Loucy (cell line): ENCODE data around the gene TRPM2.

Experiments used
- H2AFZ ChIP-seq: fragments of 200-600 bp; sonication (generic); 2 replicates; pipeline ENCODE4 v1.6.0; 2016; ENCODE audit warnings: antibody characterized with exemption, mild to moderate bottlenecking, low read length, moderate library complexity
- H3F3A ChIP-seq: fragments of 200-600 bp; 2 replicates; pipeline ENCODE4 v1.6.0; 2016; ENCODE audit warnings: antibody characterized with exemption, low read depth, mild to moderate bottlenecking
- H3K27me3 ChIP-seq: fragments of 200-600 bp; sonication (generic); 2 replicates; pipeline ENCODE4 v1.6.1; 2014; ENCODE audit warnings: low read length, mild to moderate bottlenecking; ENCODE audit not compliant: insufficient read depth, poor library complexity, severe bottlenecking
- H3K36me3 ChIP-seq: fragments of 200-600 bp; sonication (generic); 2 replicates; pipeline ENCODE4 v1.6.1; 2016; ENCODE audit warnings: low read length; ENCODE audit not compliant: insufficient read depth
- H3K4me1 ChIP-seq: fragments of 200-600 bp; sonication (generic); 2 replicates; pipeline ENCODE4 v1.5.1; 2014; ENCODE audit warnings: low read length, mild to moderate bottlenecking; ENCODE audit not compliant: insufficient read depth, poor library complexity, severe bottlenecking
- H3K4me2 ChIP-seq: fragments of 200-600 bp; sonication (generic); 2 replicates; pipeline ENCODE4 v1.6.0; 2014; ENCODE audit warnings: antibody characterized with exemption, low read length, low read depth, mild to moderate bottlenecking; ENCODE audit not compliant: poor library complexity, severe bottlenecking
- H3K4me3 ChIP-seq: fragments of 200-600 bp; sonication (generic); 2 replicates; pipeline ENCODE4 v1.5.1; 2014; ENCODE audit warnings: low read length, mild to moderate bottlenecking, mixed read lengths; ENCODE audit not compliant: poor library complexity, severe bottlenecking
- H3K79me2 ChIP-seq: fragments of 200-600 bp; sonication (generic); 2 replicates; pipeline ENCODE4 v1.6.1; 2014; ENCODE audit warnings: low read length; ENCODE audit not compliant: insufficient read depth
- H3K9ac ChIP-seq: fragments of 200-600 bp; sonication (generic); 2 replicates; pipeline ENCODE4 v1.6.0; 2014; ENCODE audit warnings: mild to moderate bottlenecking, low read depth, low read length, moderate library complexity; ENCODE audit not compliant: poor library complexity, severe bottlenecking
- H3K9me2 ChIP-seq: fragments of 200-600 bp; sonication (generic); replicated peaks from 2 replicates; pipeline ENCODE4 v1.6.1; 2016; ENCODE audit warnings: low read depth, low read length, mixed read lengths
- H3K9me3 ChIP-seq: fragments of 200-600 bp; sonication (generic); 2 replicates; pipeline ENCODE4 v1.6.1; 2014; ENCODE audit warnings: mild to moderate bottlenecking, antibody characterized with exemption, low read length, low read depth; ENCODE audit not compliant: insufficient read depth
- H4K20me1 ChIP-seq: fragments of 200-600 bp; sonication (generic); 2 replicates; pipeline ENCODE4 v1.6.0; 2014; ENCODE audit warnings: antibody characterized with exemption, low read length, mild to moderate bottlenecking; ENCODE audit not compliant: insufficient read depth, poor library complexity, severe bottlenecking
- CTCF ChIP-seq: fragments of 200-600 bp; sonication (generic); conservative IDR thresholded peaks from 2 replicates; pipeline ENCODE4 v1.5.1; 2014; ENCODE audit warnings: mild to moderate bottlenecking, antibody characterized with exemption, low read length
- EZH2phosphoT487 ChIP-seq: fragments of 200-600 bp; IDR thresholded peaks from 2 replicates; pipeline ENCODE4 v1.6.1; 2018; ENCODE audit warnings: antibody characterized with exemption, mild to moderate bottlenecking, moderate library complexity, borderline replicate concordance

TRPM2 gene

GRCh38 chr21:44460441-44460755, 107.0 kb downstream of the TRPM2 start:
- TF ChIP-seq EZH2phosphoT487: no peak
- TF ChIP-seq CTCF: no peak
- H4K20me1 ChIP-seq: no peaks in the 10 kb centered on the region
- no peaks in the 10 kb centered on the region for H3K4me1 ChIP-seq
- no peaks in the 10 kb centered on the region for H3K36me3 ChIP-seq
- no peaks in the 10 kb centered on the region for H3K9me3 ChIP-seq
- H3K4me3 ChIP-seq: no peak overlapping the region
- no peak overlapping the region for H3K4me2 ChIP-seq
- no peaks in the 10 kb centered on the region for H3K9me2 ChIP-seq
- no peak overlapping the region for H2AFZ ChIP-seq
- H3K79me2 ChIP-seq: no peaks in the 10 kb centered on the region
- H3K27me3 ChIP-seq: no peaks in the 10 kb centered on the region
- H3F3A ChIP-seq: no peaks in the 10 kb centered on the region
- no peak overlapping the region for H3K9ac ChIP-seq

- Histone ChIP-seq H3K4me2 (no peak overlapping the region), H2AFZ (no peak overlapping the region)
Observed at GRCh38 chr21:44461005-44461404, 107.6 kb downstream of the TRPM2 start.

GRCh38 chr21:44461464-44462001, 108.1 kb downstream of the TRPM2 start:
- no peaks in the 10 kb centered on the region for H3K27me3 ChIP-seq
- no peaks in the 10 kb centered on the region for H3K79me2 ChIP-seq
- no peak overlapping the region for H2AFZ ChIP-seq
- no peaks in the 10 kb centered on the region for H3F3A ChIP-seq
- no peak overlapping the region for H3K4me3 ChIP-seq
- no peak overlapping the region for H3K9ac ChIP-seq
- TF ChIP-seq EZH2phosphoT487 (no peak), CTCF (no peak)
- H3K36me3 ChIP-seq: no peaks in the 10 kb centered on the region
- no peak overlapping the region for H3K4me2 ChIP-seq
- H4K20me1 ChIP-seq: no peaks in the 10 kb centered on the region
- peaks cover 5% of the 10 kb centered on the region; the same call in 1 of the 2 replicates for H3K9me3 ChIP-seq
- H3K4me1 ChIP-seq: no peaks in the 10 kb centered on the region
- H3K9me2 ChIP-seq: no peaks in the 10 kb centered on the region

More at GRCh38 chr21:44461005-44461404, 107.6 kb downstream of the TRPM2 start:
- H3F3A ChIP-seq: no peaks in the 10 kb centered on the region
- TF ChIP-seq CTCF (no peak), EZH2phosphoT487 (no peak)
- H3K27me3 ChIP-seq: no peaks in the 10 kb centered on the region
- H3K4me1 ChIP-seq: no peaks in the 10 kb centered on the region
- no peaks in the 10 kb centered on the region for H4K20me1 ChIP-seq
- H3K9me3 ChIP-seq: peaks cover under 1% of the 10 kb centered on the region; the same call in 1 of the 2 replicates
- H3K4me3 ChIP-seq: no peak overlapping the region
- H3K79me2 ChIP-seq: no peaks in the 10 kb centered on the region
- H3K9ac ChIP-seq: no peak overlapping the region
- no peaks in the 10 kb centered on the region for H3K36me3 ChIP-seq
- no peaks in the 10 kb centered on the region for H3K9me2 ChIP-seq
